Tibial nerve (tissue), 4 donors: Measurements from ENCODE around the gene G6PD. TPM values are rescaled to one million over a fixed set of nuclear protein-coding genes. Genes with fewer than 3 reads are reported as not detected.

Experiments used
- DNase-seq, 2 donors: peaks; one replicate each; pipeline ENCODE4 v3.0.0-alpha.2; 2019; ENCODE audit warnings: low spot score in 2 of 2
- H3K27ac ChIP-seq, 4 donors: fragments of 200-600 bp; sonication (generic) in 3 of 4; one replicate each; pipeline ENCODE4 v1.5.1; 2017 to 2019; ENCODE audit warnings: mild to moderate bottlenecking in 1 of 4
- H3K27me3 ChIP-seq, 2 donors: fragments of 200-600 bp; sonication (generic) in 1 of 2; one replicate each; pipeline versions ENCODE4 v1.5.1 to v1.6.0; 2017 to 2019
- H3K36me3 ChIP-seq, 3 donors: fragments of 200-600 bp; sonication (generic); one replicate each; pipeline ENCODE4 v1.5.1; 2018 to 2019
- H3K4me1 ChIP-seq, 4 donors: fragments of 200-600 bp; sonication (generic) in 3 of 4; one replicate each; pipeline ENCODE4 v1.5.1; 2017 to 2019
- H3K4me3 ChIP-seq, 4 donors: fragments of 200-600 bp; sonication (generic) in 3 of 4; one replicate each; pipeline ENCODE4 v1.5.1; 2017 to 2019; ENCODE audit warnings: mild to moderate bottlenecking in 1 of 4, moderate library complexity in 1 of 4
- H3K9me3 ChIP-seq, 4 donors: fragments of 200-600 bp; sonication (generic) in 3 of 4; one replicate each; pipeline ENCODE4 v1.5.1; 2017 to 2019
- EP300 ChIP-seq, 2 donors: sonication (generic); formaldehyde crosslinking; IDR thresholded peaks; one replicate each; pipeline ENCODE4 v1.6.1; 2017; ENCODE audit warnings: antibody characterized with exemption in 2 of 2, mild to moderate bottlenecking in 1 of 2
- POLR2A ChIP-seq, 2 donors: fragments of 450-650 bp; IDR thresholded peaks; one replicate each; pipeline ENCODE4 v1.6.1; 2017; ENCODE audit warnings: antibody characterized with exemption in 2 of 2, mild to moderate bottlenecking in 2 of 2, moderate library complexity in 2 of 2
- WGBS, 2 donors: methylation state at CpG; one replicate each; pipeline ENCODE4 v1.1.5; 2018; 5-methylcytosine and 5-hydroxymethylcytosine counted together
- total RNA-seq, 4 donors: library from RNA; depleted of rRNA; stranded (reverse); fragments of >200 nt; gene quantifications; one replicate each; pipeline ENCODE4 v1.1.0, GENCODE V29; 2016
- TF ChIP-seq, protein P1 (sequence below), 5 experiments: fragments of 200-600 bp in 3 of 5; fragments of 450-650 bp in 2 of 5; sonication (generic) in 3 of 5; IDR thresholded peaks; one replicate each; pipeline ENCODE4 v1.5.1; 2016 to 2019; ENCODE audit warnings: antibody characterized with exemption in 5 of 5, mild to moderate bottlenecking in 3 of 5, moderate library complexity in 2 of 5

G6PD gene
- total RNA-seq, 4 donors from 2014 or later = 30.6 to 89.7 (median 41.8) TPM

DNA sequence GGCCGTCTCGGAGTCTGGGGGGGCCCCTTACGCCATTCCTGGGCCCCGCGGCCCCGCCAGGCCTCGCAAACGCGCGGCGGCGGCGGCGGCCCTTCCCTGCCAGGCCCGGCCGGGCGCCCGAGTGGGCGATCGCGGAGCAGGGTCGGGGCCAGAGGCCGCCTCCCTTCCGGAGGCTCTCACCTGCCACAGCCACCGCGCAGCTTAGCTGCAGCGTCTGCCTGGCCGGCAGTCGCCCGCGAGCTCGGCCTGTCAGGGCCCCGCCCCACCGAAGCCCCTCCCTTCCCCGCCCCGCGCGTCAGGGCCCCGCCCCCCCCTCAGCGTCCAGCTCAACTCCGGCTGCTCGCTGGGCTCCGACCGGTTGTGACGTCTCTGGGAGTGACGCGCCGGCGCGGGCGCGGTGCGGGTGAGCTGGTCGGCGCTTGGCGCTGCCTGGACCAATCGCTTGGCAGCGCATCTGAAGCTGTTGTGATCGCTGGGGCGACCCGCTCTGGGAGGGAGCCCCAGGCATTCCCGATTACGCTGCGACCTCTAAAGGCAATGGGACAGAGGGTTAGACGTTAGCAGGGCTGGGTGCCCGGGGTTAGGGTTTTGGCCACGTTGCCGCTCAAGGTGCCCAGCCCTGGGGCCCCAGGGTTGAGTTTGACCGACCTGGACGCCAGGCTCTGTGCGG, 56.1 kb downstream of the G6PD start, which contains the start of gene SLC10A3:
Gene SLC10A3 (minus strand): TSS at position 216 of the 670 bp plus-strand sequence. CDS start 1,689 bp downstream, outside the sequence.
- WGBS, 2 donors = 25% methylated on average over 39 of the region's 71 CpGs; no CpG with 5 or more reads in 1 of the 2 donors
- H3K4me3 ChIP-seq = peak within 1 kb of the TSS; percentile 47 to 85 (median 62)
- H3K9me3 ChIP-seq = no peaks in the 10 kb centered on the region
- DNase-seq = peak; percentile 74 to 80
- TF ChIP-seq POLR2A (IDR thresholded peaks at IDR 0.05) (peak; percentile 47 to 86), EP300 (IDR thresholded peaks at IDR 0.05) (peak in 1 of 2 donors; percentile 96)
- TF ChIP-seq, protein P1, sequence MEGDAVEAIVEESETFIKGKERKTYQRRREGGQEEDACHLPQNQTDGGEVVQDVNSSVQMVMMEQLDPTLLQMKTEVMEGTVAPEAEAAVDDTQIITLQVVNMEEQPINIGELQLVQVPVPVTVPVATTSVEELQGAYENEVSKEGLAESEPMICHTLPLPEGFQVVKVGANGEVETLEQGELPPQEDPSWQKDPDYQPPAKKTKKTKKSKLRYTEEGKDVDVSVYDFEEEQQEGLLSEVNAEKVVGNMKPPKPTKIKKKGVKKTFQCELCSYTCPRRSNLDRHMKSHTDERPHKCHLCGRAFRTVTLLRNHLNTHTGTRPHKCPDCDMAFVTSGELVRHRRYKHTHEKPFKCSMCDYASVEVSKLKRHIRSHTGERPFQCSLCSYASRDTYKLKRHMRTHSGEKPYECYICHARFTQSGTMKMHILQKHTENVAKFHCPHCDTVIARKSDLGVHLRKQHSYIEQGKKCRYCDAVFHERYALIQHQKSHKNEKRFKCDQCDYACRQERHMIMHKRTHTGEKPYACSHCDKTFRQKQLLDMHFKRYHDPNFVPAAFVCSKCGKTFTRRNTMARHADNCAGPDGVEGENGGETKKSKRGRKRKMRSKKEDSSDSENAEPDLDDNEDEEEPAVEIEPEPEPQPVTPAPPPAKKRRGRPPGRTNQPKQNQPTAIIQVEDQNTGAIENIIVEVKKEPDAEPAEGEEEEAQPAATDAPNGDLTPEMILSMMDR (IDR thresholded peaks at IDR 0.05) = peak in 1 of 5 experiments; percentile 7
- peaks cover 0 to 28% (median 1%) of the 10 kb centered on the region in 4 donors for H3K4me1 ChIP-seq
- H3K27ac ChIP-seq = peak within 1 kb of the TSS; percentile 83 to 97 (median 92)
- H3K36me3 ChIP-seq = peaks cover 0 to 12% (median 0%) of the 10 kb centered on the region in 3 donors
- H3K27me3 ChIP-seq = no peaks in the 10 kb centered on the region

GRCh38 chrX:154490021-154490413, 56.6 kb downstream of the G6PD start:
- H3K4me3 ChIP-seq = peak overlapping the region; percentile 34 to 85 (median 62)
- H3K9me3 ChIP-seq = no peaks in the 10 kb centered on the region
- no peak for DNase-seq
- 20 to 21% methylated on average over 1 to 15 of the region's 19 CpGs for WGBS, 2 donors
- peak overlapping the region; percentile 79 to 97 (median 92) for H3K27ac ChIP-seq
- H3K36me3 ChIP-seq = peaks cover 0 to 15% (median 0%) of the 10 kb centered on the region in 3 donors
- H3K4me1 ChIP-seq = peaks cover 0 to 33% (median 6%) of the 10 kb centered on the region in 4 donors
- no peaks in the 10 kb centered on the region for H3K27me3 ChIP-seq
- no peak for TF ChIP-seq EP300 (IDR thresholded peaks at IDR 0.05)
- TF ChIP-seq, protein P1 (IDR thresholded peaks at IDR 0.05) = no peak
- no peak for TF ChIP-seq POLR2A (IDR thresholded peaks at IDR 0.05)

- Histone ChIP-seq H3K4me3 (peak overlapping the region in 1 of 4 donors; percentile 85), H3K9me3 (no peaks in the 10 kb centered on the region), H3K27me3 (no peaks in the 10 kb centered on the region), H3K4me1 (peaks cover 0 to 40% (median 8%) of the 10 kb centered on the region in 4 donors), H3K27ac (peak overlapping the region; percentile 79 to 97 (median 92)), H3K36me3 (peaks cover 0 to 23% (median 0%) of the 10 kb centered on the region in 3 donors)
- WGBS, 2 donors = 79% methylated on average over 4 of the region's 4 CpGs; no CpG with 5 or more reads in 1 of the 2 donors
- no peak for TF ChIP-seq EP300 (IDR thresholded peaks at IDR 0.05)
- no peak for DNase-seq
Measured at GRCh38 chrX:154489182-154489581, 57.5 kb downstream of the G6PD start.

- H3K4me1 ChIP-seq = peaks cover 0 to 40% (median 8%) of the 10 kb centered on the region in 4 donors
- no peak overlapping the region for H3K4me3 ChIP-seq
- H3K36me3 ChIP-seq = peaks cover 0 to 26% (median 0%) of the 10 kb centered on the region in 3 donors
- no peaks in the 10 kb centered on the region for H3K27me3 ChIP-seq
- WGBS, 2 donors = 90% methylated on average over 15 of the region's 20 CpGs; no CpG with 5 or more reads in 1 of the 2 donors
- H3K9me3 ChIP-seq = no peaks in the 10 kb centered on the region
- no peak for DNase-seq
- TF ChIP-seq POLR2A (IDR thresholded peaks at IDR 0.05) (no peak), EP300 (IDR thresholded peaks at IDR 0.05) (no peak)
- TF ChIP-seq, protein P1 (IDR thresholded peaks at IDR 0.05) = no peak
- no peak overlapping the region for H3K27ac ChIP-seq
Measured at GRCh38 chrX:154488336-154489075, 58.1 kb downstream of the G6PD start.

DNA sequence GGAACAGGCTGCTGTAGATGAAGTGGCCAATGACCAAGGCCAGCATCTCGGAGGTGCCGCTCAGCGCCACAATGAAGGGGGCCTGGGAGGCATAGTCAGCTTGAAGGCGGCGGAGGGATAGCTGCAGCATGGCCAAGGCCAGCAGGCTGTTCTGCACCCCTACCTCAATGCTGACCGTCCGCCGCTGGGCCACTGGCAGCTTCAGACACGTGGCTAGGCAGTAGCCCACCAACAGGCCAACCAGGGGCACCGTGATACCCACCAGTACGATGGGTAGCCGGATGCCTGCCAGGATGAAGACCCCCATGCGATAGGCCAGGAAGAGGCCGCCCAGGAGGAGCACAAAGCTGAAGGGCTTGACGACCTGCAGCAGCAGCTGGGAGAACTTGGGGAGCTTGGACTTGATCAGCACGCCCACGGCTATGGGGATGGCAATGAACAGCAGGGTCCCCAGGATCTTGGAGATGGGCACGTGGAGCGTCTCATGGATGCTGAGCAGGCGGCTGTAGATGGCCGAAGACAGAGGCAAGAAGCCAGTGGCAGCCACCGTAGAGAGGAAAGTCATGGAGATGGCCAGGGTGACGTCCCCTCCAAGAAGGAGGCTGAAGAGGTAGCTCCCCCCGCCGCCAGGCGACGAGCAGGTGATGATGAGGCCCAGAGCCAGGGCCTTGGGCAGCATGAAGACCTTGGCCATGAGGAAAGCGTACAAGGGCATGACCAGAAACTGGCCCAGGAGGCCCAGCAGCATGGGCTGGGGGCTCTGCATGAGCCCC, 58.9 kb downstream of the G6PD start:
- H3K36me3 ChIP-seq = peaks cover 0 to 26% (median 0%) of the 10 kb centered on the region in 3 donors
- 90% methylated on average over 19 to 28 of the region's 28 CpGs for WGBS, 2 donors
- no peak for DNase-seq
- peaks cover 0 to 40% (median 8%) of the 10 kb centered on the region in 4 donors for H3K4me1 ChIP-seq
- H3K9me3 ChIP-seq = no peaks in the 10 kb centered on the region
- H3K4me3 ChIP-seq = no peak overlapping the region
- TF ChIP-seq, protein P1 (IDR thresholded peaks at IDR 0.05) = no peak
- no peak for TF ChIP-seq EP300 (IDR thresholded peaks at IDR 0.05)
- TF ChIP-seq POLR2A (IDR thresholded peaks at IDR 0.05) = no peak
- H3K27ac ChIP-seq = peak overlapping the region in 2 of 4 donors; percentile 81 to 90
- H3K27me3 ChIP-seq = no peaks in the 10 kb centered on the region
